HEK293T (cell line): ENCODE data around the gene BBS12.

Experiments used
- CTBP1 ChIP-seq: fragments of 450-650 bp; IDR thresholded peaks from 2 replicates; pipeline ENCODE4 v1.6.1; 2016; ENCODE audit warnings: borderline replicate concordance
- ELF4 ChIP-seq: fragments of 450-650 bp; IDR thresholded peaks from 2 replicates; pipeline ENCODE4 v1.6.1; 2017; ENCODE audit warnings: antibody characterized with exemption
- FOXA1 ChIP-seq: fragments of 450-650 bp; IDR thresholded peaks from 2 replicates; pipeline ENCODE4 v1.6.1; 2016; ENCODE audit warnings: mild to moderate bottlenecking
- LEF1 ChIP-seq: fragments of 450-650 bp; IDR thresholded peaks from 2 replicates; pipeline ENCODE4 v1.6.1; 2017; ENCODE audit warnings: mild to moderate bottlenecking, borderline replicate concordance
- SP1 ChIP-seq: fragments of 450-650 bp; IDR thresholded peaks from 2 replicates; pipeline ENCODE4 v1.6.1; 2017

DNA sequence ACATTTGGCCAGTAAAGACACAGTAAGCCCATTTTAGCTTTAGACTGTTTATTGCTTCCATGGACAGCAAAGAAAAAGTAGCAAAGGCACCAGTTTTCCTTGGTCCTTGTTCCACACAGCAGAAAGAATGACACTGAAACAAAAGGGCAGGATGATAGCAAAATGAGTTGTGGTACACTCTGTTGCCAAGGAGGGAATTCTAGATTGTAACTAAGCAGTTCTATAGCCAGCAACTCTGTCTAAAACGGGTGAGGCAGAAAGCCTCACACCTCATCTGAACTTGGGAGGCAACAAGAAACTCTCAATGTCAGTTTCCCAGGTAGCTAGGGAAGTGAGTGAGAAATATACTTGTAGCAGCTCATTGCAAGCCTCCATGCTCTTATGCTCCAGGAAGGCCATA is 39.2 kb downstream of the BBS12 start:
- TF ChIP-seq LEF1 (no peak), ELF4 (no peak), SP1 (no peak), FOXA1 (no peak), CTBP1 (no peak)
